ENCODE data around the gene KIAA1217. TPM values are rescaled to one million over a fixed set of nuclear protein-coding genes. Genes with fewer than 3 reads are reported as not detected.

The KIAA1217 gene
- total and polyA plus RNA-seq, 3 donors from 2014 or later = 40.0 to 197 (median 134) TPM

- no peak overlapping the region for H3K27ac ChIP-seq
- H3K4me1 ChIP-seq = no peaks in the 10 kb centered on the region
- no peaks in the 10 kb centered on the region for H3K9me3 ChIP-seq
- intact Hi-C loops (cut with DNase I; ENCODE audit: low total_unique reads) = no loop called here
- no peaks in the 10 kb centered on the region for H3K36me3 ChIP-seq (ENCODE audit: low read depth, missing control alignments)
- 79 to 83% methylated on average over 10 of the region's 10 CpGs for WGBS, 2 donors
- H3K4me3 ChIP-seq = no peak overlapping the region
- TF ChIP-seq POLR2A (IDR thresholded peaks at IDR 0.05) = no peak
- no peak for TF ChIP-seq CTCF (IDR thresholded peaks at IDR 0.05)
- DNase-seq = no peak
- H3K27me3 ChIP-seq = no peaks in the 10 kb centered on the region
These were observed 335.8 kb downstream of the KIAA1217 start for GRCh38 chr10:24544776-24545175.

GRCh38 chr10:24545585-24545984 is 336.6 kb downstream of the KIAA1217 start:
- intact Hi-C loops (cut with DNase I; ENCODE audit: low total_unique reads) = no loop called here
- 75 to 79% methylated on average over 3 of the region's 3 CpGs for WGBS, 2 donors
- no peaks in the 10 kb centered on the region for H3K36me3 ChIP-seq (ENCODE audit: low read depth, missing control alignments)
- TF ChIP-seq CTCF (IDR thresholded peaks at IDR 0.05) = no peak
- H3K4me3 ChIP-seq = no peak overlapping the region
- H3K27ac ChIP-seq = no peak overlapping the region
- H3K4me1 ChIP-seq = no peaks in the 10 kb centered on the region
- H3K27me3 ChIP-seq = no peaks in the 10 kb centered on the region
- no peak for DNase-seq
- no peaks in the 10 kb centered on the region for H3K9me3 ChIP-seq

- intact Hi-C loops (cut with DNase I; ENCODE audit: low total_unique reads) = no loop called here
- H3K4me3 ChIP-seq = no peak overlapping the region
These were observed 341.7 kb downstream of the KIAA1217 start for GRCh38 chr10:24550680-24551079.

GRCh38 chr10:24551161-24551560 is 342.2 kb downstream of the KIAA1217 start:
- no peaks in the 10 kb centered on the region for H3K27me3 ChIP-seq
- H3K4me1 ChIP-seq = no peaks in the 10 kb centered on the region
- H3K27ac ChIP-seq = no peak overlapping the region
- TF ChIP-seq POLR2A (IDR thresholded peaks at IDR 0.05) (no peak), CTCF (IDR thresholded peaks at IDR 0.05) (no peak)
- no peaks in the 10 kb centered on the region for H3K9me3 ChIP-seq
- DNase-seq = no peak
- 89 to 91% methylated on average over 2 of the region's 2 CpGs for WGBS, 2 donors
- intact Hi-C loops (cut with DNase I; ENCODE audit: low total_unique reads) = no loop called here
- H3K4me3 ChIP-seq = no peak overlapping the region
- H3K36me3 ChIP-seq (ENCODE audit: low read depth, missing control alignments) = no peaks in the 10 kb centered on the region

More at GRCh38 chr10:24550680-24551079, 341.7 kb downstream of the KIAA1217 start:
- Histone ChIP-seq H3K27me3 (no peaks in the 10 kb centered on the region), H3K4me1 (no peaks in the 10 kb centered on the region), H3K36me3 (ENCODE audit: low read depth, missing control alignments) (no peaks in the 10 kb centered on the region), H3K27ac (no peak overlapping the region), H3K9me3 (no peaks in the 10 kb centered on the region)
- WGBS, 2 donors = 87 to 95% methylated on average over 10 of the region's 10 CpGs
- TF ChIP-seq POLR2A (IDR thresholded peaks at IDR 0.05) = no peak
- TF ChIP-seq CTCF (IDR thresholded peaks at IDR 0.05) = no peak
- no peak for DNase-seq

- intact Hi-C loops (cut with DNase I; ENCODE audit: low total_unique reads) = no loop called here
- peak; percentile 62 for DNase-seq
- 38 to 48% methylated on average over 21 to 22 of the region's 22 CpGs for WGBS, 2 donors
These were observed 343.5 kb downstream of the KIAA1217 start for GRCh38 chr10:24552346-24553016.

More at GRCh38 chr10:24552346-24553016, 343.5 kb downstream of the KIAA1217 start:
- TF ChIP-seq CTCF (IDR thresholded peaks at IDR 0.05) (peak in 2 of 3 experiments; percentile 32 to 38), POLR2A (IDR thresholded peaks at IDR 0.05) (no peak)
- H3K27ac ChIP-seq = no peak overlapping the region
- no peaks in the 10 kb centered on the region for H3K9me3 ChIP-seq
- no peaks in the 10 kb centered on the region for H3K36me3 ChIP-seq (ENCODE audit: low read depth, missing control alignments)
- H3K27me3 ChIP-seq = no peaks in the 10 kb centered on the region
- peaks cover 6% of the 10 kb centered on the region for H3K4me1 ChIP-seq
- H3K4me3 ChIP-seq = no peak overlapping the region
